Measurements from ENCODE around the gene VPS13D. TPM values are rescaled to one million over a fixed set of nuclear protein-coding genes. Genes with fewer than 3 reads are reported as not detected.

Gene VPS13D
- total and polyA plus RNA-seq, 10 of the 15 experiments (the other 5 are each of a cell fraction or from before 2014, with no cell fraction given): 1.4 to 16.9 (median 8.5) TPM

GRCh38 chr1:12269351-12269750, 39.5 kb downstream of the VPS13D start:
- RAD21 ChIA-PET (ENCODE audit: unreplicated experiment): no interaction called here
- H3K9me3 ChIP-seq (replicated peaks; ENCODE audit: control insufficient read depth, insufficient read depth, low read length): no peaks in the 10 kb centered on the region
- no peaks in the 10 kb centered on the region for H3K27me3 ChIP-seq (replicated peaks in 1 of 2; ENCODE audit: control insufficient read depth in 2 of 2, insufficient read depth in 2 of 2, low read length in 1 of 2)
- ATAC-seq: no peak
- H3K9ac ChIP-seq (ENCODE audit: control insufficient read depth, insufficient read depth, low read length): no peak overlapping the region
- intact Hi-C loops (cut with micrococcal nuclease; ENCODE audit: unreplicated experiment): no loop called here
- no peak for TF ChIP-seq RAD21 (IDR thresholded peaks at IDR 0.05; ENCODE audit: insufficient read depth, low read depth, low read length)
- DNase-seq (ENCODE audit: low read depth, low spot score): no peak
- H3K79me2 ChIP-seq (ENCODE audit: control insufficient read depth, insufficient read depth, low read length): no peaks in the 10 kb centered on the region
- H3K36me3 ChIP-seq (ENCODE audit: control insufficient read depth in 2 of 2, insufficient read depth in 2 of 2, low read length in 1 of 2): peaks cover 0 to 6% of the 10 kb centered on the region in 2 experiments; a peak in 3 of 4 replicates
- no peak overlapping the region for H2AFZ ChIP-seq (ENCODE audit: control insufficient read depth, low read depth, low read length)
- H4K20me1 ChIP-seq (ENCODE audit: control insufficient read depth, insufficient read depth): no peaks in the 10 kb centered on the region
- CTCF ChIA-PET: interaction anchor here (10.7 kb wide), 1 partner anchor 388 kb away, joined by 74 read pairs; no protein-coding TSS in a partner anchor
- no peak for FAIRE-seq
- WGBS (ENCODE audit: insufficient coverage, insufficient replicate concordance, low lambda C conversion rate, missing lambda C conversion rate): 92% methylated on average over 1 of the region's 1 CpG
- in situ Hi-C loops (cut with MboI): no loop called here
- H3K27ac ChIP-seq (ENCODE audit: control insufficient read depth, insufficient read depth): no peak overlapping the region
- H3K4me3 ChIP-seq: no peak overlapping the region
- BruUV-seq (replicated peaks): no TSS peak
- SMC1A ChIA-PET (ENCODE audit: uncharacterized antibody, unreplicated experiment): no interaction called here
- H3K4me1 ChIP-seq (ENCODE audit: control insufficient read depth, insufficient read depth, low read length): no peaks in the 10 kb centered on the region
- no peak overlapping the region for H3K4me2 ChIP-seq (ENCODE audit: control insufficient read depth, insufficient read depth)
- POLR2A ChIA-PET: no interaction called here

- ATAC-seq (no peak), DNase-seq (ENCODE audit: low read depth, low spot score) (no peak), FAIRE-seq (no peak)
- Histone ChIP-seq H3K36me3 (ENCODE audit: control insufficient read depth in 2 of 2, insufficient read depth in 2 of 2, low read length in 1 of 2) (peaks cover 0 to 10% of the 10 kb centered on the region in 2 experiments), H3K79me2 (ENCODE audit: control insufficient read depth, insufficient read depth, low read length) (no peaks in the 10 kb centered on the region), H3K27ac (ENCODE audit: control insufficient read depth, insufficient read depth) (no peak overlapping the region), H3K9me3 (replicated peaks; ENCODE audit: control insufficient read depth, insufficient read depth, low read length) (no peaks in the 10 kb centered on the region), H3K4me3 (no peak overlapping the region), H4K20me1 (ENCODE audit: control insufficient read depth, insufficient read depth) (no peaks in the 10 kb centered on the region), H3K4me1 (ENCODE audit: control insufficient read depth, insufficient read depth, low read length) (no peaks in the 10 kb centered on the region), H2AFZ (ENCODE audit: control insufficient read depth, low read depth, low read length) (no peak overlapping the region), H3K4me2 (ENCODE audit: control insufficient read depth, insufficient read depth) (no peak overlapping the region), H3K27me3 (replicated peaks in 1 of 2; ENCODE audit: control insufficient read depth in 2 of 2, insufficient read depth in 2 of 2, low read length in 1 of 2) (no peaks in the 10 kb centered on the region), H3K9ac (ENCODE audit: control insufficient read depth, insufficient read depth, low read length) (no peak overlapping the region)
- ChIA-PET RAD21 (ENCODE audit: unreplicated experiment) (interaction anchor here (1.6 to 3.6 kb wide), 3 partner anchors 44 to 349 kb away, joined by 5 to 25 read pairs (median 8); partner anchors contain the start of gene DHRS3), POLR2A (no interaction called here), CTCF (interaction anchor here (0.6 to 10.7 kb wide), 5 partner anchors 12 to 387 kb away, joined by 3 to 74 read pairs (median 3); partner anchors contain the start of gene DHRS3), SMC1A (ENCODE audit: uncharacterized antibody, unreplicated experiment) (interaction anchor here (1.0 to 2.6 kb wide), 4 partner anchors 37 to 388 kb away, joined by 3 to 14 read pairs (median 4); no protein-coding TSS in a partner anchor)
- in situ Hi-C loops (cut with MboI): loop anchor here (5.0 kb wide), 1 partner anchor 346 kb away; the partner anchor contains the start of gene DHRS3
- BruUV-seq (replicated peaks): no TSS peak
- WGBS (ENCODE audit: insufficient coverage, insufficient replicate concordance, low lambda C conversion rate, missing lambda C conversion rate): 84% methylated on average over 4 of the region's 4 CpGs
- intact Hi-C loops (cut with micrococcal nuclease; ENCODE audit: unreplicated experiment): no loop called here
- TF ChIP-seq MTA3 (IDR thresholded peaks at IDR 0.05; ENCODE audit: borderline replicate concordance, low read length): no peak
- no peak for TF ChIP-seq HCFC1 (IDR thresholded peaks at IDR 0.05; ENCODE audit: low read length)
- TF ChIP-seq IRF3 (IDR thresholded peaks at IDR 0.05): no peak
- no peak for TF ChIP-seq PML (IDR thresholded peaks at IDR 0.05; ENCODE audit: low read length)
- no peak for TF ChIP-seq JUNB (IDR thresholded peaks at IDR 0.05)
- no peak for TF ChIP-seq NKRF (conservative IDR thresholded peaks at IDR 0.05)
- no peak for TF ChIP-seq RELB (IDR thresholded peaks at IDR 0.05; ENCODE audit: low read depth)
- TF ChIP-seq BCL11A (IDR thresholded peaks at IDR 0.05; ENCODE audit: low read depth, low read length): no peak
- TF ChIP-seq ZBED1 (IDR thresholded peaks at IDR 0.05; ENCODE audit: borderline replicate concordance): no peak
- TF ChIP-seq PBX3 (IDR thresholded peaks at IDR 0.05; ENCODE audit: insufficient replicate concordance, low read depth, low read length): no peak
- TF ChIP-seq SMAD1 (IDR thresholded peaks at IDR 0.05; ENCODE audit: low read depth, partially characterized antibody): no peak
Observed at GRCh38 chr1:12271033-12271432, 41.2 kb downstream of the VPS13D start.
